ENCODE results near the gene PARP3. TPM values are rescaled to one million over a fixed set of nuclear protein-coding genes. Genes with fewer than 3 reads are reported as not detected.

PARP3 gene
- total and polyA plus RNA-seq, 9 of the 15 experiments (the other 6 are each of a cell fraction or from before 2014, with no cell fraction given) = 0.46 to 6.6 (median 4.5) TPM

GRCh38 chr3:51941798-51942602, at the start of gene PARP3, which contains the start of gene RRP9 (continued):
- TF ChIP-seq CREB1 (IDR thresholded peaks at IDR 0.05) = no peak; the same call in 1 of the 2 replicates
- peak; percentile 75 for TF ChIP-seq CREB1 (CRISPR knock-in tag; IDR thresholded peaks at IDR 0.05)
- TF ChIP-seq ELF2 (CRISPR knock-in tag; IDR thresholded peaks at IDR 0.05) = 0 out of 2 replicates have a peak, but pooled peaks have one; percentile 52
- no peak for TF ChIP-seq RBM17 (IDR thresholded peaks at IDR 0.05; ENCODE audit: borderline replicate concordance, low read depth, low read length)
- no peak for TF ChIP-seq RBM15 (IDR thresholded peaks at IDR 0.05; ENCODE audit: insufficient read depth, low read length)
- TF ChIP-seq, protein P1, sequence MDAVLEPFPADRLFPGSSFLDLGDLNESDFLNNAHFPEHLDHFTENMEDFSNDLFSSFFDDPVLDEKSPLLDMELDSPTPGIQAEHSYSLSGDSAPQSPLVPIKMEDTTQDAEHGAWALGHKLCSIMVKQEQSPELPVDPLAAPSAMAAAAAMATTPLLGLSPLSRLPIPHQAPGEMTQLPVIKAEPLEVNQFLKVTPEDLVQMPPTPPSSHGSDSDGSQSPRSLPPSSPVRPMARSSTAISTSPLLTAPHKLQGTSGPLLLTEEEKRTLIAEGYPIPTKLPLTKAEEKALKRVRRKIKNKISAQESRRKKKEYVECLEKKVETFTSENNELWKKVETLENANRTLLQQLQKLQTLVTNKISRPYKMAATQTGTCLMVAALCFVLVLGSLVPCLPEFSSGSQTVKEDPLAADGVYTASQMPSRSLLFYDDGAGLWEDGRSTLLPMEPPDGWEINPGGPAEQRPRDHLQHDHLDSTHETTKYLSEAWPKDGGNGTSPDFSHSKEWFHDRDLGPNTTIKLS (IDR thresholded peaks at IDR 0.05; ENCODE audit: borderline replicate concordance, low read depth) = peak; percentile 70; the same call in 1 of the 2 replicates
- no peak for TF ChIP-seq ZNF583 (CRISPR knock-in tag; IDR thresholded peaks at IDR 0.05)
- TF ChIP-seq PRMT5 (CRISPR knock-in tag; IDR thresholded peaks at IDR 0.05) = no peak
- TF ChIP-seq ZBED1 (IDR thresholded peaks at IDR 0.05) = no peak
- TF ChIP-seq THAP7 (CRISPR knock-in tag; IDR thresholded peaks at IDR 0.05) = no peak
- TF ChIP-seq RFX7 (CRISPR knock-in tag; IDR thresholded peaks at IDR 0.05) = no peak
- TF ChIP-seq KHSRP (IDR thresholded peaks at IDR 0.05) = no peak
- no peak for TF ChIP-seq ARHGAP35 (IDR thresholded peaks at IDR 0.05; ENCODE audit: partially characterized antibody)
- no peak for TF ChIP-seq NFIC (IDR thresholded peaks at IDR 0.05)
- TF ChIP-seq, protein P2, sequence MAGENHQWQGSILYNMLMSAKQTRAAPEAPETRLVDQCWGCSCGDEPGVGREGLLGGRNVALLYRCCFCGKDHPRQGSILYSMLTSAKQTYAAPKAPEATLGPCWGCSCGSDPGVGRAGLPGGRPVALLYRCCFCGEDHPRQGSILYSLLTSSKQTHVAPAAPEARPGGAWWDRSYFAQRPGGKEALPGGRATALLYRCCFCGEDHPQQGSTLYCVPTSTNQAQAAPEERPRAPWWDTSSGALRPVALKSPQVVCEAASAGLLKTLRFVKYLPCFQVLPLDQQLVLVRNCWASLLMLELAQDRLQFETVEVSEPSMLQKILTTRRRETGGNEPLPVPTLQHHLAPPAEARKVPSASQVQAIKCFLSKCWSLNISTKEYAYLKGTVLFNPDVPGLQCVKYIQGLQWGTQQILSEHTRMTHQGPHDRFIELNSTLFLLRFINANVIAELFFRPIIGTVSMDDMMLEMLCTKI (IDR thresholded peaks at IDR 0.05; ENCODE audit: partially characterized antibody) = no peak
- TF ChIP-seq, protein P3, sequence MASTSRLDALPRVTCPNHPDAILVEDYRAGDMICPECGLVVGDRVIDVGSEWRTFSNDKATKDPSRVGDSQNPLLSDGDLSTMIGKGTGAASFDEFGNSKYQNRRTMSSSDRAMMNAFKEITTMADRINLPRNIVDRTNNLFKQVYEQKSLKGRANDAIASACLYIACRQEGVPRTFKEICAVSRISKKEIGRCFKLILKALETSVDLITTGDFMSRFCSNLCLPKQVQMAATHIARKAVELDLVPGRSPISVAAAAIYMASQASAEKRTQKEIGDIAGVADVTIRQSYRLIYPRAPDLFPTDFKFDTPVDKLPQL (IDR thresholded peaks at IDR 0.05; ENCODE audit: extremely low read depth, insufficient read length) = no peak
- TF ChIP-seq ZBTB7A (IDR thresholded peaks at IDR 0.05; ENCODE audit: borderline replicate concordance, control insufficient read depth, low read depth, low read length) = no peak
- TF ChIP-seq ZNF324 (CRISPR knock-in tag; IDR thresholded peaks at IDR 0.05) = no peak
- TF ChIP-seq RNF2 (IDR thresholded peaks at IDR 0.05) = 0 out of 2 replicates have a peak, but pooled peaks have one; percentile 41
- peak; percentile 28; the same call in 1 of the 2 replicates for TF ChIP-seq SMAD4 (CRISPR knock-in tag; conservative IDR thresholded peaks at IDR 0.05)
- peak; percentile 23 for TF ChIP-seq KDM5B (IDR thresholded peaks at IDR 0.05; ENCODE audit: insufficient replicate concordance, low read depth, low read length)
- no peak for TF ChIP-seq NUFIP1 (IDR thresholded peaks at IDR 0.05; ENCODE audit: partially characterized antibody)
- TF ChIP-seq ZNF740 (CRISPR knock-in tag; IDR thresholded peaks at IDR 0.05) = no peak
- no peak for TF ChIP-seq ZNF740 (tag; IDR thresholded peaks at IDR 0.05)
- no peak for TF ChIP-seq FOXJ2 (tag; IDR thresholded peaks at IDR 0.05)
- no peak for TF ChIP-seq KLF10 (CRISPR knock-in tag; IDR thresholded peaks at IDR 0.05)
